Right atrium auricular region (tissue), 2 donors: Measurements from ENCODE around the gene BCAN. TPM values are rescaled to one million over a fixed set of nuclear protein-coding genes. Genes with fewer than 3 reads are reported as not detected.

Experiments used
- DNase-seq: peaks from one replicate; pipeline ENCODE4 v3.0.0-alpha.2; 2019; ENCODE audit warnings: low spot score
- H3K27ac ChIP-seq, 2 donors: fragments of 200-600 bp; sonication (generic); 1 replicate in 1 of 2; 2 replicates in 1 of 2; pipeline ENCODE4 v1.5.1; 2016 to 2019
- H3K27me3 ChIP-seq, 2 donors: fragments of 200-600 bp; sonication (generic); one replicate each; pipeline versions ENCODE4 v1.5.1 to v1.6.0; 2017 to 2019
- H3K36me3 ChIP-seq: fragments of 200-600 bp; sonication (generic); one replicate; pipeline ENCODE4 v1.5.1; 2016
- H3K4me1 ChIP-seq, 2 donors: fragments of 200-600 bp; sonication (generic); one replicate each; pipeline versions ENCODE4 v1.5.1 to v1.6.0; 2017 to 2019
- H3K4me3 ChIP-seq, 2 donors: fragments of 200-600 bp; sonication (generic); 1 replicate in 1 of 2; 2 replicates in 1 of 2; pipeline ENCODE4 v1.5.1; 2017 to 2019; ENCODE audit warnings: mild to moderate bottlenecking in 1 of 2, moderate library complexity in 1 of 2
- H3K9me3 ChIP-seq, 2 donors: fragments of 200-600 bp; sonication (generic); one replicate each; pipeline ENCODE4 v1.5.1; 2019
- total RNA-seq, 2 donors: library from RNA; depleted of rRNA; stranded (reverse); fragments of >200 nt; gene quantifications; one replicate each; pipeline ENCODE4 v1.1.0, GENCODE V29; 2016
- TF ChIP-seq, protein P1 (sequence below), 2 donors: fragments of 200-600 bp; sonication (generic); IDR thresholded peaks; one replicate each; pipeline ENCODE4 v1.5.1; 2019; ENCODE audit warnings: antibody characterized with exemption in 2 of 2

Gene BCAN
- total RNA-seq, 2 donors from 2014 or later: not detected

GRCh38 chr1:156703741-156704140 is 61.8 kb downstream of the BCAN start:
- Histone ChIP-seq H3K27ac (no peak overlapping the region), H3K27me3 (peaks cover 0 to 5% of the 10 kb centered on the region in 2 donors), H3K36me3 (no peaks in the 10 kb centered on the region), H3K9me3 (no peaks in the 10 kb centered on the region), H3K4me3 (no peak overlapping the region), H3K4me1 (peaks cover 0 to 35% of the 10 kb centered on the region in 2 donors)
- TF ChIP-seq, protein P1, sequence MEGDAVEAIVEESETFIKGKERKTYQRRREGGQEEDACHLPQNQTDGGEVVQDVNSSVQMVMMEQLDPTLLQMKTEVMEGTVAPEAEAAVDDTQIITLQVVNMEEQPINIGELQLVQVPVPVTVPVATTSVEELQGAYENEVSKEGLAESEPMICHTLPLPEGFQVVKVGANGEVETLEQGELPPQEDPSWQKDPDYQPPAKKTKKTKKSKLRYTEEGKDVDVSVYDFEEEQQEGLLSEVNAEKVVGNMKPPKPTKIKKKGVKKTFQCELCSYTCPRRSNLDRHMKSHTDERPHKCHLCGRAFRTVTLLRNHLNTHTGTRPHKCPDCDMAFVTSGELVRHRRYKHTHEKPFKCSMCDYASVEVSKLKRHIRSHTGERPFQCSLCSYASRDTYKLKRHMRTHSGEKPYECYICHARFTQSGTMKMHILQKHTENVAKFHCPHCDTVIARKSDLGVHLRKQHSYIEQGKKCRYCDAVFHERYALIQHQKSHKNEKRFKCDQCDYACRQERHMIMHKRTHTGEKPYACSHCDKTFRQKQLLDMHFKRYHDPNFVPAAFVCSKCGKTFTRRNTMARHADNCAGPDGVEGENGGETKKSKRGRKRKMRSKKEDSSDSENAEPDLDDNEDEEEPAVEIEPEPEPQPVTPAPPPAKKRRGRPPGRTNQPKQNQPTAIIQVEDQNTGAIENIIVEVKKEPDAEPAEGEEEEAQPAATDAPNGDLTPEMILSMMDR (IDR thresholded peaks at IDR 0.05): no peak
- no peak for DNase-seq

DNA sequence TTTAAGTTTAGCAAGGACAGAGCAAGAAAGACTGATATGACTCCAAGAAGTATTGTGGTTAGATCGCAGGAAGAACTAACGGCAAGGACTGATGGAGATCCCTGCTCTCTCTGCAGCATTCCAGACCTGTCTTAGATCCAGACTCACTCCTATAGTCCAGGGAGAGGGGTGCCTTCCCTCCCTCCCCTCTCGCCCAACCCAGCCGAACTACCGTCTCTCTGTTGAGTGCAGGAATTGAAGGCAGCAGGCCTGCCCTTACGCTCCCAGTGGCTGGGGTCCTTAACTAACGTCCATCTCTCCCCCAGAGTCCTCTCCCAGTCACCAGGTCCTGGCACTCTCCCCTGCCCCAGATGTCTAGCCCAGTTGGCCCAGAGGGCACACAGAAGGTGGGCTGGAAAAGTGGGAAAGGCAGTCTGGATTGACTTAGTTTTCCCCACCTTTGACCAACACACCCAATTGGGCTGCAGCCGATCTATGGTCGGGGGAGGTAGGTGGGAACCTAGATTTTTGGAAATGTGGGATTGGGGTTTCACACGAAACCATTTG is 62.3 kb downstream of the BCAN start:
- Histone ChIP-seq H3K9me3 (no peaks in the 10 kb centered on the region), H3K4me1 (peaks cover 0 to 35% of the 10 kb centered on the region in 2 donors), H3K27me3 (peaks cover 0 to 5% of the 10 kb centered on the region in 2 donors), H3K36me3 (no peaks in the 10 kb centered on the region), H3K27ac (peak overlapping the region in 1 of 2 donors; percentile 76), H3K4me3 (peak overlapping the region in 1 of 2 donors; percentile 53)
- DNase-seq: no peak
- TF ChIP-seq, protein P1 (IDR thresholded peaks at IDR 0.05): no peak

DNA sequence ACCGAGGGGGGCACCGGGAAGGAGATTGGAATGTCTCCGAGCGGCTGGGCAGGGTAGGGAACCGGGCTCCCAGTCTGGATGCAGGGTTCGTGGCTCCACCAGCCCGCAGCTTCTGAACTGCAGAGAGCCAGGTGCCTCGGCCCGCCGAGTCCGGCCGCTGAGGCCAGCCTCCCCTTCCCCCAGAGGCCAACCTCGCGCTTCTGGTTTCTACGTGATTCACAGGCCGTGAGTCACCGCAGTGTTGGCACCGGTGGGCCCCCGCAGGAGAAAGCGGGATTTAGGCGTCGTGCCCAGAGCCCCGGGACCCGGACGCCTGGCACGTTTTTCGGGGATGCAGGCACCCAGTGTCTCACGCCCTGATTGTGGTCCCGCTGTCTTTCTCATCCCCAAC is 63.0 kb downstream of the BCAN start:
- H3K36me3 ChIP-seq: no peaks in the 10 kb centered on the region
- peaks cover 0 to 5% of the 10 kb centered on the region in 2 donors for H3K27me3 ChIP-seq
- H3K4me1 ChIP-seq: peaks cover 0 to 42% of the 10 kb centered on the region in 2 donors
- H3K27ac ChIP-seq: peak overlapping the region in 1 of 2 donors; percentile 76
- H3K4me3 ChIP-seq: peak overlapping the region; percentile 35 to 53
- DNase-seq: peak; percentile 72
- H3K9me3 ChIP-seq: no peaks in the 10 kb centered on the region
- TF ChIP-seq, protein P1 (IDR thresholded peaks at IDR 0.05): no peak

- Histone ChIP-seq H3K27me3 (peaks cover 0 to 5% of the 10 kb centered on the region in 2 donors), H3K4me3 (peak within 1 kb of the TSS; percentile 35 to 53), H3K36me3 (no peaks in the 10 kb centered on the region), H3K4me1 (peaks cover 0 to 46% of the 10 kb centered on the region in 2 donors), H3K27ac (peak within 1 kb of the TSS; percentile 76 to 78), H3K9me3 (no peaks in the 10 kb centered on the region)
- TF ChIP-seq, protein P1 (IDR thresholded peaks at IDR 0.05): no peak
- DNase-seq: no peak
These were observed 63.5 kb downstream of the BCAN start, which contains the start of gene CRABP2 for GRCh38 chr1:156705321-156705917. CRABP2 (minus strand) TSS chr1:156705583; CDS start chr1:156705446, 137 bp downstream.

GRCh38 chr1:156705918-156706656 is 64.2 kb downstream of the BCAN start:
- H3K4me3 ChIP-seq: peak overlapping the region; percentile 35 to 53
- peaks cover 0 to 5% of the 10 kb centered on the region in 2 donors for H3K27me3 ChIP-seq
- peak overlapping the region; percentile 76 to 78 for H3K27ac ChIP-seq

More at GRCh38 chr1:156705918-156706656, 64.2 kb downstream of the BCAN start:
- TF ChIP-seq, protein P1 (IDR thresholded peaks at IDR 0.05): peak; percentile 71 to 85
- Histone ChIP-seq H3K9me3 (no peaks in the 10 kb centered on the region), H3K4me1 (peaks cover 0 to 46% of the 10 kb centered on the region in 2 donors), H3K36me3 (no peaks in the 10 kb centered on the region)
- peak; percentile 66 for DNase-seq
